ENCODE results near the gene SERP2. TPM values are rescaled to one million over a fixed set of nuclear protein-coding genes. Genes with fewer than 3 reads are reported as not detected.

The SERP2 gene
- total RNA-seq, 2 donors from 2014 or later: 1.6 to 5.2 TPM

GRCh38 chr13:44368062-44368591 lies 5.5 kb upstream of the SERP2 start:
- no peak overlapping the region for H3K27ac ChIP-seq
- no peak overlapping the region for H3K4me3 ChIP-seq
- WGBS, 2 donors: 19 to 24% methylated on average over 6 of the region's 6 CpGs
- H3K36me3 ChIP-seq (replicated peaks in 1 of 2; ENCODE audit: insufficient read depth in 1 of 2, low read depth in 2 of 2): no peaks in the 10 kb centered on the region
- intact Hi-C loops (cut with DNase I): no loop called here
- H3K9me3 ChIP-seq: no peaks in the 10 kb centered on the region
- peaks cover 0 to under 1% of the 10 kb centered on the region in 2 donors for H3K27me3 ChIP-seq
- ATAC-seq (no peak), DNase-seq (no peak)
- TF ChIP-seq POLR2A (IDR thresholded peaks at IDR 0.05): no peak
- TF ChIP-seq, protein P1, sequence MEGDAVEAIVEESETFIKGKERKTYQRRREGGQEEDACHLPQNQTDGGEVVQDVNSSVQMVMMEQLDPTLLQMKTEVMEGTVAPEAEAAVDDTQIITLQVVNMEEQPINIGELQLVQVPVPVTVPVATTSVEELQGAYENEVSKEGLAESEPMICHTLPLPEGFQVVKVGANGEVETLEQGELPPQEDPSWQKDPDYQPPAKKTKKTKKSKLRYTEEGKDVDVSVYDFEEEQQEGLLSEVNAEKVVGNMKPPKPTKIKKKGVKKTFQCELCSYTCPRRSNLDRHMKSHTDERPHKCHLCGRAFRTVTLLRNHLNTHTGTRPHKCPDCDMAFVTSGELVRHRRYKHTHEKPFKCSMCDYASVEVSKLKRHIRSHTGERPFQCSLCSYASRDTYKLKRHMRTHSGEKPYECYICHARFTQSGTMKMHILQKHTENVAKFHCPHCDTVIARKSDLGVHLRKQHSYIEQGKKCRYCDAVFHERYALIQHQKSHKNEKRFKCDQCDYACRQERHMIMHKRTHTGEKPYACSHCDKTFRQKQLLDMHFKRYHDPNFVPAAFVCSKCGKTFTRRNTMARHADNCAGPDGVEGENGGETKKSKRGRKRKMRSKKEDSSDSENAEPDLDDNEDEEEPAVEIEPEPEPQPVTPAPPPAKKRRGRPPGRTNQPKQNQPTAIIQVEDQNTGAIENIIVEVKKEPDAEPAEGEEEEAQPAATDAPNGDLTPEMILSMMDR (IDR thresholded peaks at IDR 0.05): no peak
- H3K4me1 ChIP-seq: peaks cover 1% of the 10 kb centered on the region

DNA sequence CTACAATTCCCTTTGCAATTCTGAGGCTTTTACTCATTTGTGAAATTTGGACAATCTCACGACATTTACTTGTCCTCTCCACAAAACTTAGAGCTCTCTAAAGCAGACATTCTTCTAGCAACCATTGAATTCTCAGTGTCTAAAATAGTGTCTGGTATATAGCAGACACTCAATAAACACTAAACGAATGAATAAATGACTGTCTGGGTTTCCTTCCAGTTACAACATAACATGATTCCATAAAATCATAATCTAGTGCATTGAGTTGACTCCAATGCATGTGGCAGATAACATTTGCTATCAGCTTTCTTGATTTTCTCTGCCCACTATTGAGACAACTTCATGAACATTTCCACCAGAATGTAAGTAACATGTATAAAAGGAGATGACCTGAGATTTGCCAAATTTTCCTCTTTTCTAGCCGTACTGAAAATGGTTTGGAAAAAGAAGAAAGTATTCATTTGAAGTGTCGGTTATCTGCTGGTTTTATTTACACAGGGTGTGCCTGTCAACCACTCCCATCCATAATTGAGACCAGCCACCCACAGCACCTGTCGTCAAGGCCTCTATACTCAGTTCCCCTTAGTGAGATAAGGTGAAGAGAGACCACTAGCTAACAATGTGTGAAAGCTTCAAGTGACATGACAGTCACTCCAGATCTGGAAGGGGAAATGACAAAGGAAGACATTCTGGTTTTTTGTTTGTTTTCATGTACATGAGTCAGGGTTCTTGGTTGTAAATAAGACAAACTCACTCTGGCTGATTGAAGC lies 4.8 kb upstream of the SERP2 start:
- no peak overlapping the region for H3K27ac ChIP-seq
- H3K4me3 ChIP-seq: no peak overlapping the region
- WGBS, 2 donors: 66 to 68% methylated on average over 5 of the region's 5 CpGs
- peaks cover 0 to 3% of the 10 kb centered on the region in 2 donors for H3K27me3 ChIP-seq
- H3K9me3 ChIP-seq: no peaks in the 10 kb centered on the region
- TF ChIP-seq, protein P1 (IDR thresholded peaks at IDR 0.05): no peak
- TF ChIP-seq POLR2A (IDR thresholded peaks at IDR 0.05): no peak
- DNase-seq: no peak
- intact Hi-C loops (cut with DNase I): no loop called here
- ATAC-seq: no peak
- peaks cover 8% of the 10 kb centered on the region for H3K4me1 ChIP-seq
- no peaks in the 10 kb centered on the region for H3K36me3 ChIP-seq (replicated peaks in 1 of 2; ENCODE audit: insufficient read depth in 1 of 2, low read depth in 2 of 2)

DNA sequence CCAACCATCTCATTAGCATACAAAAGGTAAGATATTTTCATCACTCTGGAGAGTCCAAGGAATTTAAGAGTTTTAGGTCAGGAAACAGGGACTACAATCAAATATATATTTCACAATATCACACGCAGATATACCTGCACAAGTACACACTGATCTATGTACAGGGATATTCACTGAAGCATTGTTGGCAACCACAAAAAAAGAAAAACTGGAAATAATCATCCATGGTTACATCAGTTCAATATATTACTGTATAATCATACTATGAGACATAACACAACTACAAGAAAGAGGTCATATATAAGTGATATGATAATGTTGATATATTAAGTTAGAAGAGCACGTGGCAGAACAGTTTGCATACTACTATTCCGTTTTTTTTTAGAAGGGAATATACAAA lies 2.2 kb upstream of the SERP2 start:
- intact Hi-C loops (cut with DNase I): no loop called here
- TF ChIP-seq, protein P1 (IDR thresholded peaks at IDR 0.05): no peak
- TF ChIP-seq POLR2A (IDR thresholded peaks at IDR 0.05): no peak
- DNase-seq (no peak), ATAC-seq (no peak)
- H3K36me3 ChIP-seq (replicated peaks in 1 of 2; ENCODE audit: insufficient read depth in 1 of 2, low read depth in 2 of 2): no peaks in the 10 kb centered on the region
- H3K4me1 ChIP-seq: peaks cover 9% of the 10 kb centered on the region
- 69 to 82% methylated on average over 3 of the region's 3 CpGs for WGBS, 2 donors
- peaks cover 0 to 3% of the 10 kb centered on the region in 2 donors for H3K27me3 ChIP-seq
- H3K27ac ChIP-seq: no peak overlapping the region
- no peaks in the 10 kb centered on the region for H3K9me3 ChIP-seq
- no peak overlapping the region for H3K4me3 ChIP-seq

GRCh38 chr13:44373247-44373600 lies 400 bp upstream of the SERP2 start:
- ATAC-seq (peak; percentile 23), DNase-seq (no peak)
- intact Hi-C loops (cut with DNase I): no loop called here
- TF ChIP-seq POLR2A (IDR thresholded peaks at IDR 0.05): no peak
- TF ChIP-seq, protein P1 (IDR thresholded peaks at IDR 0.05): no peak
- Histone ChIP-seq H3K4me3 (peak overlapping the region; percentile 22 to 51), H3K4me1 (peaks cover 9% of the 10 kb centered on the region), H3K27ac (peak overlapping the region in 1 of 4 donors; percentile 14), H3K36me3 (replicated peaks in 1 of 2; ENCODE audit: insufficient read depth in 1 of 2, low read depth in 2 of 2) (no peaks in the 10 kb centered on the region), H3K27me3 (peaks cover 0 to 3% of the 10 kb centered on the region in 2 donors), H3K9me3 (no peaks in the 10 kb centered on the region)
- WGBS, 2 donors: 46 to 52% methylated on average over 10 to 28 of the region's 29 CpGs

GRCh38 chr13:44374348-44374712 lies 706 bp downstream of the SERP2 start:
- TF ChIP-seq POLR2A (IDR thresholded peaks at IDR 0.05): no peak
- TF ChIP-seq, protein P1 (IDR thresholded peaks at IDR 0.05): no peak
- intact Hi-C loops (cut with DNase I): no loop called here
- 67 to 76% methylated on average over 6 to 9 of the region's 10 CpGs for WGBS, 2 donors
- H3K27ac ChIP-seq: peak overlapping the region in 1 of 4 donors; percentile 10
- H3K36me3 ChIP-seq (replicated peaks in 1 of 2; ENCODE audit: insufficient read depth in 1 of 2, low read depth in 2 of 2): no peaks in the 10 kb centered on the region
- no peak overlapping the region for H3K4me3 ChIP-seq
- ATAC-seq (peak; percentile 19), DNase-seq (no peak)
- H3K4me1 ChIP-seq: peaks cover 9% of the 10 kb centered on the region
- H3K9me3 ChIP-seq: no peaks in the 10 kb centered on the region
- peaks cover 0 to 3% of the 10 kb centered on the region in 2 donors for H3K27me3 ChIP-seq
